DND-41 (cell line): ENCODE data around the gene PPP3CA.

Source experiments
- ATAC-seq: fragments of 200-7000 bp; cut with Tn5 transposase; 3 replicates; pipeline ENCODE4 v1.9.1; 2021; ENCODE audit warnings: low read depth; ENCODE audit not compliant: insufficient read depth
- DNase-seq: peaks from one replicate; pipeline ENCODE4 v3.0.0-alpha.2; 2020
- H2AFZ ChIP-seq: 2 replicates; pipeline ENCODE4 v1.6.0; 2012; ENCODE audit warnings: low read depth, low read length
- H3K27ac ChIP-seq: 2 replicates; pipeline ENCODE4 v1.5.1; 2012; ENCODE audit warnings: low read length, inconsistent platforms
- H3K27me3 ChIP-seq: fragments of 200-600 bp; sonication (generic); 2 replicates; pipeline ENCODE4 v1.6.0; 2012; ENCODE audit warnings: low read length, mild to moderate bottlenecking, inconsistent platforms; ENCODE audit not compliant: insufficient read depth, poor library complexity
- H3K36me3 ChIP-seq: 2 replicates; pipeline ENCODE4 v1.5.1; 2012; ENCODE audit warnings: low read length, inconsistent platforms; ENCODE audit not compliant: insufficient read depth
- H3K4me1 ChIP-seq: 2 replicates; pipeline ENCODE4 v1.5.1; 2012; ENCODE audit warnings: mild to moderate bottlenecking, low read length; ENCODE audit not compliant: insufficient read depth
- H3K4me2 ChIP-seq: 2 replicates; pipeline ENCODE4 v1.6.0; 2012; ENCODE audit warnings: mild to moderate bottlenecking, moderate library complexity, low read length, inconsistent platforms; ENCODE audit not compliant: insufficient read depth
- H3K4me3 ChIP-seq, 2 experiments: fragments of 200-600 bp in 1 of 2; shearing (Covaris generic) in 1 of 2; 2 replicates each; pipeline ENCODE4 v1.5.1; 2012 to 2016; ENCODE audit warnings: inconsistent platforms in 2 of 2, low read length in 2 of 2, mild to moderate bottlenecking in 2 of 2, low read depth in 1 of 2, moderate library complexity in 1 of 2
- H3K79me2 ChIP-seq: 2 replicates; pipeline ENCODE4 v1.6.0; 2012; ENCODE audit warnings: low read length, inconsistent platforms; ENCODE audit not compliant: insufficient read depth
- H3K9ac ChIP-seq: 2 replicates; pipeline ENCODE4 v1.6.0; 2012; ENCODE audit warnings: low read depth, mild to moderate bottlenecking, inconsistent platforms, low read length, moderate library complexity
- H3K9me3 ChIP-seq: 2 replicates; pipeline ENCODE4 v1.5.1; 2012; ENCODE audit warnings: low read length, moderate library complexity, mild to moderate bottlenecking, inconsistent platforms; ENCODE audit not compliant: insufficient read depth, severe bottlenecking
- H4K20me1 ChIP-seq: 2 replicates; pipeline ENCODE4 v1.6.0; 2012; ENCODE audit warnings: low read length; ENCODE audit not compliant: insufficient read depth
- EZH2 ChIP-seq: IDR thresholded peaks from 3 replicates; pipeline ENCODE4 v1.6.1; 2012; ENCODE audit warnings: borderline replicate concordance, low read depth, mild to moderate bottlenecking, moderate library complexity, low read length, inconsistent platforms; ENCODE audit not compliant: severe bottlenecking
- TF ChIP-seq, protein P1 (sequence below): IDR thresholded peaks from 2 replicates; pipeline ENCODE4 v1.5.1; 2012; ENCODE audit warnings: borderline replicate concordance, low read length, moderate library complexity, mild to moderate bottlenecking; ENCODE audit not compliant: poor library complexity, severe bottlenecking; ENCODE audit errors: extremely low read depth

The PPP3CA gene

DNA sequence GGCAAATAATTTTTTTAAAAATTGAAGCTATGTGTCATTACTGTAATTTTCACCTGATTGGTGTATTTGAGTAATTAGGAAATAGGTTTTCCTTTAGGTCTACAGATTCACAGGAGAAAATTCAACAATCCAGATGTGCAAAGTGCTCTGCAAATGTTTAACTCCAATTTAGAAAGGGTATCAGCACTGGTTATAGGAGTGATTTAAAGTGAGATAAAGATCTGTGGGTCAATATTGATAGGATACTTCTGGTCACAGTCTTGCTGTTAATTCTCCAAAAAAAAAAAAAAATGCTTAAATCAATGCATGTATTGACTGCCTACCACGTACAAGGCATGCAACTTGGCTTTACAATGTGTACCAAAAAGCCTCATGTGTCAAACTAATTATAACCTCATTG, 271.3 kb downstream of the PPP3CA start:
- TF ChIP-seq, protein P1, sequence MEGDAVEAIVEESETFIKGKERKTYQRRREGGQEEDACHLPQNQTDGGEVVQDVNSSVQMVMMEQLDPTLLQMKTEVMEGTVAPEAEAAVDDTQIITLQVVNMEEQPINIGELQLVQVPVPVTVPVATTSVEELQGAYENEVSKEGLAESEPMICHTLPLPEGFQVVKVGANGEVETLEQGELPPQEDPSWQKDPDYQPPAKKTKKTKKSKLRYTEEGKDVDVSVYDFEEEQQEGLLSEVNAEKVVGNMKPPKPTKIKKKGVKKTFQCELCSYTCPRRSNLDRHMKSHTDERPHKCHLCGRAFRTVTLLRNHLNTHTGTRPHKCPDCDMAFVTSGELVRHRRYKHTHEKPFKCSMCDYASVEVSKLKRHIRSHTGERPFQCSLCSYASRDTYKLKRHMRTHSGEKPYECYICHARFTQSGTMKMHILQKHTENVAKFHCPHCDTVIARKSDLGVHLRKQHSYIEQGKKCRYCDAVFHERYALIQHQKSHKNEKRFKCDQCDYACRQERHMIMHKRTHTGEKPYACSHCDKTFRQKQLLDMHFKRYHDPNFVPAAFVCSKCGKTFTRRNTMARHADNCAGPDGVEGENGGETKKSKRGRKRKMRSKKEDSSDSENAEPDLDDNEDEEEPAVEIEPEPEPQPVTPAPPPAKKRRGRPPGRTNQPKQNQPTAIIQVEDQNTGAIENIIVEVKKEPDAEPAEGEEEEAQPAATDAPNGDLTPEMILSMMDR: no peak
- TF ChIP-seq EZH2: no peak
- no peak for DNase-seq
- Histone ChIP-seq H3K4me1 (no peaks in the 10 kb centered on the region), H3K27me3 (no peaks in the 10 kb centered on the region), H3K27ac (no peak overlapping the region), H3K36me3 (peaks cover 8% of the 10 kb centered on the region; the same call in 1 of the 2 replicates), H3K9me3 (no peaks in the 10 kb centered on the region), H2AFZ (no peak overlapping the region), H3K9ac (no peak overlapping the region), H3K4me3 (no peak overlapping the region), H3K4me2 (no peak overlapping the region), H3K79me2 (no peaks in the 10 kb centered on the region), H4K20me1 (no peaks in the 10 kb centered on the region)
- ATAC-seq: no peak

DNA sequence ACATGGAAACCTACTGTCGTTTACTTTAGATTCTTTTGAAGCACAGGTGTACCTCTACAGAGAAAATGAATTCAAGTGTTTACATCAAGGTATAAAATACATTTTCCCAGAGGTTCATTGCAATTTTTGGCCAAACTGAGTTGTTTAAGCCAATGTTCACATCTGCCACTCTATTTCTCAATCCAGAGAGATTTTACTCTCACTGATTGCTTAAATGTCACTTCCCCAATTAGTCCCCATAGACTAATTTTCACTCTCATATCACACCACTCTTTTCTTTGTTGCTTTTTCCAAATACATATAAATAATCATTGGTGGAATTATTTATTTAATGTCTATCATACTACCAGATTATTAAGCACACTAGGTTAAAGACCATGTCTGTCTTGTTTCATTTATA, 271.8 kb downstream of the PPP3CA start:
- no peaks in the 10 kb centered on the region for H4K20me1 ChIP-seq
- no peaks in the 10 kb centered on the region for H3K9me3 ChIP-seq
- H3K4me1 ChIP-seq: no peaks in the 10 kb centered on the region
- no peak for ATAC-seq
- no peak for DNase-seq
- no peak overlapping the region for H3K27ac ChIP-seq
- no peak overlapping the region for H3K9ac ChIP-seq
- peaks cover 8% of the 10 kb centered on the region; the same call in 1 of the 2 replicates for H3K36me3 ChIP-seq
- H3K79me2 ChIP-seq: no peaks in the 10 kb centered on the region
- H3K4me2 ChIP-seq: no peak overlapping the region
- TF ChIP-seq, protein P1: no peak
- TF ChIP-seq EZH2: no peak
- H3K4me3 ChIP-seq: no peak overlapping the region
- no peaks in the 10 kb centered on the region for H3K27me3 ChIP-seq
- H2AFZ ChIP-seq: no peak overlapping the region

DNA sequence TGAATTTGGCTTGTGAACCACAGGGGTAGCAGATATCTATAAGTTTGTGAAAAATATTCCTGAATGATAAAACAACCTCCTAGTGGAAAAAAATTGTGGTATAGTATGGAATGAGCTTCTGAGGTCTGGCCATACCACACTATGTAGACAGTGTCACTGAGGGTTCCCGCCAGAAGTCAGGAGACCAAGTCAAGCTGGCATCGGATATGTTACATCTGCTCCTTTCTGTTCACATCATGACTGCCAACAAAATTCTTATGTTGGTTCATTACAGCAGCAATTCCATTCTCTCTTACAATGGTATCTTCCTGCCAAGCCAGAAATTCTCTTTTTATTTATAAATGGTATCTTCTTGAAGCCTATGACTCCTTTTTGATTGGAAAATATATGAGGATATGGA, 273.0 kb downstream of the PPP3CA start:
- Histone ChIP-seq H2AFZ (no peak overlapping the region), H3K79me2 (no peaks in the 10 kb centered on the region), H3K27ac (no peak overlapping the region), H3K4me3 (no peak overlapping the region), H3K27me3 (no peaks in the 10 kb centered on the region), H3K4me1 (no peaks in the 10 kb centered on the region), H3K4me2 (no peak overlapping the region), H4K20me1 (no peaks in the 10 kb centered on the region), H3K36me3 (peaks cover 5% of the 10 kb centered on the region; the same call in 1 of the 2 replicates), H3K9ac (no peak overlapping the region), H3K9me3 (no peaks in the 10 kb centered on the region)
- ATAC-seq: no peak
- TF ChIP-seq EZH2: no peak
- DNase-seq: no peak

DNA sequence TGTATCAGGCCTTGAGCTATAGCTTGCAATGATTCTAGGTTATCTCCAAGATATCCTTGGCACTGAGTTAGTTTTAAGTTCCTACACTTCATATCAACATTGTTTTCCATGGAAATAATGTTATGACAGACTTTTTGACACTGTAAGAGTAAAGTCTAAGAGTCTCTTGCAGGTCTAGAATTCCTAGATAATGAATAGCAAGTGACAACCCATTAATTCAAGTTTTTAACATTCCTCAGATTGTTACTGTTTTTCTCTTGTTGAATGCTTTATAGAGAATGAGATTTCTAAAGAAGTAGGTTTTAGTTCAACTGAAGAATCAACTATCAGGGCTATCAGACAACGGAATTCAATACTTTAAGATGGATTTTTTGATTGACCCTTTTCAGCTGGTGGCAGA, 276.1 kb downstream of the PPP3CA start:
- Histone ChIP-seq H3K4me3 (no peak overlapping the region), H3K9ac (no peak overlapping the region), H3K4me1 (no peaks in the 10 kb centered on the region), H3K79me2 (no peaks in the 10 kb centered on the region), H3K4me2 (no peak overlapping the region), H4K20me1 (no peaks in the 10 kb centered on the region), H3K27ac (no peak overlapping the region), H2AFZ (no peak overlapping the region), H3K27me3 (no peaks in the 10 kb centered on the region), H3K36me3 (no peaks in the 10 kb centered on the region), H3K9me3 (no peaks in the 10 kb centered on the region)
- ATAC-seq: no peak
- DNase-seq: no peak
- TF ChIP-seq, protein P1: no peak
- TF ChIP-seq EZH2: no peak
